AG09319 (cell line): ENCODE results near the gene ABHD3.
"Not testable (repeated sequence)": the region's sequence is repeated elsewhere in the genome, so short reads cannot be mapped to it uniquely, and the experiment has no call there.

Experiments used
- DNase-seq: peaks from one replicate; pipeline ENCODE4 v3.0.0-alpha.2; 2010; ENCODE audit warnings: low read depth; ENCODE audit errors: extremely low read depth
- TF ChIP-seq, protein P1 (sequence below): IDR thresholded peaks from 2 replicates; pipeline ENCODE4 v1.5.1; 2011; ENCODE audit warnings: low read depth, mild to moderate bottlenecking, inconsistent platforms, low read length, moderate library complexity

The ABHD3 gene

DNA sequence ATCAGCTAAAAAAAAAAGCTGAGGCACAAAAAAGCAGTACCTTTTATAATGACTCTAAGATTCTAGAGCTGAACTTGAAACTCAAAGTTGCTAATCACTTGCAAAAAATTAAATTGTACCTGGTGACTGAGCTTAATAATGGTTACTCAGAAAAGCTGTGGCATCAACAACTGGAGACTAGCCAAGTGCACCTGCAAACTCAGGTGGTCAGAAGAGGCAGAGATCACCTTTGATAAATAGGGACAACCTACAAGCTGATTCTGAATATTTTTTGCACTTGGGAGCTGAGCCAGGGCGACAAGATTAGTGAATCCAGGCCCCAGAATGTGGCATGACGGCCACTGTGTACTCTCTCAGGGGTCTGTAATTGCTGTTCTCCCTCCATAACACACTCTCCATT, 3.0 kb downstream of the ABHD3 start:
- no peak for DNase-seq

DNA sequence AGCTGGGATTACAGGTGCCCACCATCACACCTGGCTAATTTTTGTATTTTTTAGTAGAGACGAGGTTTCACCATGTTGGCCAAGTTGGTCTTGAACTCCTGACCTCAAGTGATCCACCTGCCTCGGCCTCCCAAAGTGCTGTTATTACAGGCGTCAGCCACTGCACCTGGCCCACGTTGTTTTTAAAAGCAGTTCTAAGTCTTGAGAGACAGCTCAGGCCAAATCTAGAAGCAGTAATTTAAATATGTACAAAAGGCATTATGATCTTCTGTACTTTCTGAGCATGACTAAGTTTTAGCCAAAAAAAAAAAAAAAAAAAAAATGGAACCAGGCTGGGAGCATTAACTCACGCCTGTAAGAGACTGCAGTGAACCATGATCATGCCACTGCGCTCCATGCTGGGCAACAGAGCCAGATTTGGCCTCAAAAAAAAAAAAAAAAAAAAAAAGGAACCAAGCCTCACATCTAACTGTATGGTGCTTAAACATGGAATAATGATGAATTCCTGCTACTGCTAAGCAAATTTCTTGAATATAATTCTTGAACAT, 4.0 kb downstream of the ABHD3 start:
- TF ChIP-seq, protein P1, sequence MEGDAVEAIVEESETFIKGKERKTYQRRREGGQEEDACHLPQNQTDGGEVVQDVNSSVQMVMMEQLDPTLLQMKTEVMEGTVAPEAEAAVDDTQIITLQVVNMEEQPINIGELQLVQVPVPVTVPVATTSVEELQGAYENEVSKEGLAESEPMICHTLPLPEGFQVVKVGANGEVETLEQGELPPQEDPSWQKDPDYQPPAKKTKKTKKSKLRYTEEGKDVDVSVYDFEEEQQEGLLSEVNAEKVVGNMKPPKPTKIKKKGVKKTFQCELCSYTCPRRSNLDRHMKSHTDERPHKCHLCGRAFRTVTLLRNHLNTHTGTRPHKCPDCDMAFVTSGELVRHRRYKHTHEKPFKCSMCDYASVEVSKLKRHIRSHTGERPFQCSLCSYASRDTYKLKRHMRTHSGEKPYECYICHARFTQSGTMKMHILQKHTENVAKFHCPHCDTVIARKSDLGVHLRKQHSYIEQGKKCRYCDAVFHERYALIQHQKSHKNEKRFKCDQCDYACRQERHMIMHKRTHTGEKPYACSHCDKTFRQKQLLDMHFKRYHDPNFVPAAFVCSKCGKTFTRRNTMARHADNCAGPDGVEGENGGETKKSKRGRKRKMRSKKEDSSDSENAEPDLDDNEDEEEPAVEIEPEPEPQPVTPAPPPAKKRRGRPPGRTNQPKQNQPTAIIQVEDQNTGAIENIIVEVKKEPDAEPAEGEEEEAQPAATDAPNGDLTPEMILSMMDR, result no peak
- DNase-seq, result no peak

More for the DNA sequence above, 3.0 kb downstream of the ABHD3 start:
- TF ChIP-seq, protein P1, result no peak

DNA sequence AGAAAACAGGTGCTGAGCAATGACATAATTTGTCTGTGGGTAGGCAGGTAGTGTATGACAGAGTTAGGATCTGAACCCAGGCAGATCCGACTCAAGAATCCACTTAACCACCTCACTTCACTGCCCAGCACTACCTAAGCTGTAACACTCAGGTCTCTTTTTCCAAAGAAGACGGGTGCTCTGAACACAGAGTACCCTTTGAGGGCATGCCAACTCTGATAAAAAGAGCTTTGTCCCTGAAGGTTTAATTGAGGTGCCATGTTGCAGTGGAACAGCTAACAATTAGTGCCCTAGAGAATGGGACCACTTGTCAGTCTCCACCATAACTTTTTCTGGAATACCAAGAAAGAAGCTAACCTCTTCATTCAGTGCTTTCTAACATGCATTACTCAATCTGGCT, 11.3 kb downstream of the ABHD3 start:
- no peak for DNase-seq
- TF ChIP-seq, protein P1, result no peak

DNA sequence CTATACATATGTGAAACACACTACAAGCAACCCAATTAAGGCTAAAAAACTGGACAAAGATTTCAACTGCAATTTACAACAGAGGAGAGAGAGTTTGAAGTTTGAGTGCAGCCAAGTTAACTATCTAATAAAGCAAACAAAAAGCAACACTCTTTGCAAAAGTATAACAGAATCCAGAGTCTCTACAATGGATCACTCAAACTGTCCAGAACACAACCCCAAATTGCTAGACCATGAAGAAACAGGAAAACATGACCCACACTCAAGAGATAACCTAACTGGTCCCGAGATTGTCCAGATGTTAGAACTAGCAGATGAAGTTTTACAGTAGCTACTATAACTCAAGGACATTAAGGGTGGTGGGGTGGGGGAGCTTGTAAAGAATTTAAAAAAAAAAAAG, 14.8 kb downstream of the ABHD3 start:
- no peak for DNase-seq

DNA sequence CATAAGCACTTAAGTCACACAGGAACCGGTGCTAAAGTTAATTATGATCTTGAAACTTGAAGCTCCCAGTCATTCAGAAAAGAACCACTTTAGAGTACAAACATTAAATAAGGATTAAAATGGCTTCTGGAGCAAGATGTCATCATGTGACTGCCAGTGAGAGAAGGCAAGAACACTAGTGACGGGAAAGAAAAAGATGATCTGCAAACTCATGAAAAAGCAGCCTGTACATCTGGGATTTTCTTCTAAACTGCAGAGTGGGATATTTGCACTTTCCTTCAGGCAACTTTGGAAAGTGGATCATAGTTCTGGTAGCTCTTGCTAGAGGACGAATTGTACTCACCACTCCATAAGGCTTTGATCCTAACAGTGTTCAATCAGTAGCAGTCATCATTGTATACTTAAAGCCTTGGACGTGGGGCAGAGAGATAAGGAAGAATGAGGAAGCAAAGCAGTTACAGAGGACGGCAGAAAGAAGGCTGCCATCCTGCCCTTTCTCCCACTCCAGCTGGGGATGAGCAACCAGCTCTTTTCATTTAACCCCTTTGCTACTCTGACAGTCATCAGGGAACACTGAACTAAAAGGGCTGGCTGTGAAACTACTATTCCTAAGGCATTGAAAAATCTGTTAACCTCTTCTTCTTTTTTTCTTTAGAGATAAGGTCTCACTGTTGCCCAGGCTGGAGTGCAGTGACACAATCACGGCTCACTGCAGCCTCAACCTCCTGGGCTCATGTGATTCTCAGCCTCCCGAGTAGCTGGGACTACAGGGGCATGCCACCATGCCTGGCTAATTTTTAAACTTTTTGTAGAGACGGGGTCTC, 18.1 kb downstream of the ABHD3 start:
- TF ChIP-seq, protein P1, result no peak
- DNase-seq, result no peak

More for the DNA sequence above, 14.8 kb downstream of the ABHD3 start:
- TF ChIP-seq, protein P1, result no peak

DNA sequence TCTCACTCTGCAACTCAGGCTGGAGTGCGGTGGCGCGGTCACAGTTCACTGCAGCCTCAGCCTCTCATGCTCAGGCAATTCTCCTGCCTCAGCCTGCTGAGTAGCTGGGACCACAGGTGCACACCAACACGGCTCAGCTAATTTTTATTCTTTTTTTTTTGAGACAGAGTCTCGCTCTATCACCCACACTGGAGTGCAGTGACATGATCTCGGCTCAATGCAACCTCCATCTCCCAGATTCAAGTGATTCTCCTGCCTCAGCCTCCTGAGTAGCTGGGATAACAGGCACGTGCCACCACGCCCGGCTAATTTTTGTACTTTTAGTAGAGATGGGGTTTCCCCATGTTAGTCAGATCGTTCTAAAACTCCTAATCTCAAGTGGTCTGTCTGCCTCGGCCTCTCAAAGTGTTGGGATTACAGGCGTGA, 19.0 kb downstream of the ABHD3 start:
- not testable (repeated sequence) for DNase-seq

DNA sequence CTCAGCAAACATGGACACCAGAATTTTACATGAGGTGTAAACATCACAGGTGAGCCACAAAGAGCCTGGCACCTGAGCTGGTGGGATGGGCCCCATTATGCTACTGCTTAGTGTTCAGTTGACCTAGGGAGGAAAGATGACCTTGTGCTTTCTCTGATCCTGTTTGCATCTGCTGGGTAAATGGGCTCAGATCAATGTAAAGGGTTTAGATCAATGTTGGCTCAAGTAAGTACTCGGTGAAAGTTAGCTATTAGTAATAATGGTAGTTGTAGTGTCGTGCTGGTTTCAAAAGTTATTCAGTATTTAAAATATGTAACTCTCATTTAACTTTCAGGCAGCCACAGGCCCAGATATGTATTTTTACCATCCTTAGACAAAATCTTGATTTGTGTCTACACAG, 19.8 kb downstream of the ABHD3 start:
- TF ChIP-seq, protein P1, result no peak
- DNase-seq, result no peak
